ENCODE data around the gene PPP2R3B.
"Not testable (repeated sequence)": the region's sequence is repeated elsewhere in the genome, so short reads cannot be mapped to it uniquely, and the experiment has no call there.

Gene PPP2R3B

GRCh38 chrX:425056-425455, 38.3 kb upstream of the PPP2R3B start:
- H3K4me3 ChIP-seq (ENCODE audit: low read length), result no peak overlapping the region
- peaks cover 4% of the 10 kb centered on the region for H3K9me3 ChIP-seq (ENCODE audit: control insufficient read depth, low read length)
- H3K36me3 ChIP-seq (ENCODE audit: control insufficient read depth, insufficient read depth, low read length, severe bottlenecking), result no peaks in the 10 kb centered on the region
- H3K4me1 ChIP-seq (ENCODE audit: control insufficient read depth, insufficient read depth, low read length), result no peaks in the 10 kb centered on the region
- no peak overlapping the region for H3K9ac ChIP-seq (ENCODE audit: low read length)
- H3K27me3 ChIP-seq (replicated peaks; ENCODE audit: control insufficient read depth, insufficient read depth, low read length), result peaks cover 13% of the 10 kb centered on the region
- no peak for DNase-seq (ENCODE audit: low read depth)

- H3K4me3 ChIP-seq (ENCODE audit: low read length), result no peak overlapping the region
- no peaks in the 10 kb centered on the region for H3K36me3 ChIP-seq (ENCODE audit: control insufficient read depth, insufficient read depth, low read length, severe bottlenecking)
- H3K9ac ChIP-seq (ENCODE audit: low read length), result no peak overlapping the region
- no peak for DNase-seq (ENCODE audit: low read depth)
- H3K4me1 ChIP-seq (ENCODE audit: control insufficient read depth, insufficient read depth, low read length), result no peaks in the 10 kb centered on the region
- H3K27me3 ChIP-seq (replicated peaks; ENCODE audit: control insufficient read depth, insufficient read depth, low read length), result peaks cover 4% of the 10 kb centered on the region
- peaks cover 4% of the 10 kb centered on the region for H3K9me3 ChIP-seq (ENCODE audit: control insufficient read depth, low read length)
Observed at GRCh38 chrX:421646-422391, 35.1 kb upstream of the PPP2R3B start.

GRCh38 chrX:420496-421223, 34.0 kb upstream of the PPP2R3B start:
- H3K4me3 ChIP-seq (ENCODE audit: low read length), result no peak overlapping the region
- H3K4me1 ChIP-seq (ENCODE audit: control insufficient read depth, insufficient read depth, low read length), result no peaks in the 10 kb centered on the region
- no peaks in the 10 kb centered on the region for H3K27me3 ChIP-seq (replicated peaks; ENCODE audit: control insufficient read depth, insufficient read depth, low read length)
- DNase-seq (ENCODE audit: low read depth), result no peak
- peaks cover 4% of the 10 kb centered on the region for H3K9me3 ChIP-seq (ENCODE audit: control insufficient read depth, low read length)
- no peak overlapping the region for H3K9ac ChIP-seq (ENCODE audit: low read length)
- no peaks in the 10 kb centered on the region for H3K36me3 ChIP-seq (ENCODE audit: control insufficient read depth, insufficient read depth, low read length, severe bottlenecking)

- DNase-seq (ENCODE audit: low read depth), result no peak
- H3K4me1 ChIP-seq (ENCODE audit: control insufficient read depth, insufficient read depth, low read length), result no peaks in the 10 kb centered on the region
- H3K9ac ChIP-seq (ENCODE audit: low read length), result no peak overlapping the region
- H3K4me3 ChIP-seq (ENCODE audit: low read length), result no peak overlapping the region
- no peaks in the 10 kb centered on the region for H3K36me3 ChIP-seq (ENCODE audit: control insufficient read depth, insufficient read depth, low read length, severe bottlenecking)
- H3K9me3 ChIP-seq (ENCODE audit: control insufficient read depth, low read length), result peaks cover 2% of the 10 kb centered on the region
- no peaks in the 10 kb centered on the region for H3K27me3 ChIP-seq (replicated peaks; ENCODE audit: control insufficient read depth, insufficient read depth, low read length)
Observed at GRCh38 chrX:418927-419729, 32.4 kb upstream of the PPP2R3B start.

GRCh38 chrX:415498-415897, 28.8 kb upstream of the PPP2R3B start:
- not testable (repeated sequence) for H3K36me3 ChIP-seq (ENCODE audit: control insufficient read depth, insufficient read depth, low read length, severe bottlenecking); DNase-seq (ENCODE audit: low read depth)

GRCh38 chrX:413322-414201, 26.9 kb upstream of the PPP2R3B start:
- Histone ChIP-seq H3K27me3 (replicated peaks; ENCODE audit: control insufficient read depth, insufficient read depth, low read length) (no peaks in the 10 kb centered on the region), H3K36me3 (ENCODE audit: control insufficient read depth, insufficient read depth, low read length, severe bottlenecking) (no peaks in the 10 kb centered on the region), H3K9me3 (ENCODE audit: control insufficient read depth, low read length) (no peaks in the 10 kb centered on the region), H3K4me3 (ENCODE audit: low read length) (no peak overlapping the region), H3K4me1 (ENCODE audit: control insufficient read depth, insufficient read depth, low read length) (no peaks in the 10 kb centered on the region), H3K9ac (ENCODE audit: low read length) (no peak overlapping the region)
- DNase-seq (ENCODE audit: low read depth), result peak; percentile 69

More at GRCh38 chrX:415498-415897, 28.8 kb upstream of the PPP2R3B start:
- not testable (repeated sequence) for H3K4me3 ChIP-seq (ENCODE audit: low read length); H3K9me3 ChIP-seq (ENCODE audit: control insufficient read depth, low read length); H3K4me1 ChIP-seq (ENCODE audit: control insufficient read depth, insufficient read depth, low read length); H3K27me3 ChIP-seq (replicated peaks; ENCODE audit: control insufficient read depth, insufficient read depth, low read length); H3K9ac ChIP-seq (ENCODE audit: low read length)

- no peak for DNase-seq (ENCODE audit: low read depth)
- Histone ChIP-seq H3K27me3 (replicated peaks; ENCODE audit: control insufficient read depth, insufficient read depth, low read length) (no peaks in the 10 kb centered on the region), H3K36me3 (ENCODE audit: control insufficient read depth, insufficient read depth, low read length, severe bottlenecking) (no peaks in the 10 kb centered on the region), H3K4me1 (ENCODE audit: control insufficient read depth, insufficient read depth, low read length) (no peaks in the 10 kb centered on the region), H3K9ac (ENCODE audit: low read length) (no peak overlapping the region), H3K4me3 (ENCODE audit: low read length) (no peak overlapping the region), H3K9me3 (ENCODE audit: control insufficient read depth, low read length) (no peaks in the 10 kb centered on the region)
Observed at GRCh38 chrX:410296-410695, 23.6 kb upstream of the PPP2R3B start.

- DNase-seq (ENCODE audit: low read depth), result no peak
- Histone ChIP-seq H3K4me1 (ENCODE audit: control insufficient read depth, insufficient read depth, low read length) (no peaks in the 10 kb centered on the region), H3K9ac (ENCODE audit: low read length) (no peak overlapping the region), H3K36me3 (ENCODE audit: control insufficient read depth, insufficient read depth, low read length, severe bottlenecking) (no peaks in the 10 kb centered on the region), H3K4me3 (ENCODE audit: low read length) (no peak overlapping the region), H3K27me3 (replicated peaks; ENCODE audit: control insufficient read depth, insufficient read depth, low read length) (no peaks in the 10 kb centered on the region), H3K9me3 (ENCODE audit: control insufficient read depth, low read length) (no peaks in the 10 kb centered on the region)
Observed at GRCh38 chrX:405149-405548, 18.4 kb upstream of the PPP2R3B start.

- Histone ChIP-seq H3K36me3 (ENCODE audit: control insufficient read depth, insufficient read depth, low read length, severe bottlenecking) (no peaks in the 10 kb centered on the region), H3K9me3 (ENCODE audit: control insufficient read depth, low read length) (no peaks in the 10 kb centered on the region), H3K9ac (ENCODE audit: low read length) (no peak overlapping the region), H3K4me3 (ENCODE audit: low read length) (no peak overlapping the region), H3K27me3 (replicated peaks; ENCODE audit: control insufficient read depth, insufficient read depth, low read length) (no peaks in the 10 kb centered on the region), H3K4me1 (ENCODE audit: control insufficient read depth, insufficient read depth, low read length) (no peaks in the 10 kb centered on the region)
- no peak for DNase-seq (ENCODE audit: low read depth)
Observed at GRCh38 chrX:404656-405055, 17.9 kb upstream of the PPP2R3B start.

- Histone ChIP-seq H3K36me3 (ENCODE audit: control insufficient read depth, insufficient read depth, low read length, severe bottlenecking) (no peaks in the 10 kb centered on the region), H3K9ac (ENCODE audit: low read length) (no peak overlapping the region), H3K27me3 (replicated peaks; ENCODE audit: control insufficient read depth, insufficient read depth, low read length) (no peaks in the 10 kb centered on the region), H3K4me3 (ENCODE audit: low read length) (no peak overlapping the region), H3K4me1 (ENCODE audit: control insufficient read depth, insufficient read depth, low read length) (no peaks in the 10 kb centered on the region), H3K9me3 (ENCODE audit: control insufficient read depth, low read length) (no peaks in the 10 kb centered on the region)
- no peak for DNase-seq (ENCODE audit: low read depth)
Observed at GRCh38 chrX:402857-403256, 16.1 kb upstream of the PPP2R3B start.
